GM19043 (cell line): ENCODE data around the gene C6orf120.

Experiments
- ATAC-seq: cut with Tn5 transposase; IDR thresholded peaks from one replicate; pipeline ENCODE4 v1.9.1; 2021; ENCODE audit warnings: low read depth; ENCODE audit not compliant: unreplicated experiment

The C6orf120 gene

GRCh38 chr6:169723991-169724493 is 22.1 kb downstream of the C6orf120 start:
- peak; percentile 30 for ATAC-seq

- peak; percentile 28 for ATAC-seq
Observed at GRCh38 chr6:169724494-169725124, 22.7 kb downstream of the C6orf120 start, which contains the start of gene PHF10. Gene PHF10 (minus strand): TSS chr6:169724500. CDS start chr6:169723931, 569 bp downstream.

- peak; percentile 9 for ATAC-seq
Observed at GRCh38 chr6:169725125-169726048, 23.5 kb downstream of the C6orf120 start.

DNA sequence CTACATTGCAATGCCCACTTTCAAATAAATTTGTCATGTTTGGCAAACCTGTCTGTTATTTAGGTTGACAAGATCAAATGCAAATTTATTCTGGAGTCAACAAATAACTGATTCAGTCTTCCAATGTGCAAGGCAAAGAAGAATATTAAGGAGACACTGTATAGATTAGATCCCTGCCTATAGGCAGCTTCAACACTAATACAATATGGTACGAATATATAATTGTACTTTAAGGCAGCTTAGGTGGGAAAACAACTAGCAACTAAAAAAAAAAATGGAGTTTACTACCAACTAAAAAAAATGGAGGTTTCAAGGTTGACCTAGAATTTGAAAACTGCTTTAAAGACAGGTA is 24.1 kb downstream of the C6orf120 start:
- ATAC-seq = no peak

- no peak for ATAC-seq
Observed at GRCh38 chr6:169726963-169727362, 25.0 kb downstream of the C6orf120 start.

GRCh38 chr6:169729961-169730360 is 28.0 kb downstream of the C6orf120 start:
- no peak for ATAC-seq

DNA sequence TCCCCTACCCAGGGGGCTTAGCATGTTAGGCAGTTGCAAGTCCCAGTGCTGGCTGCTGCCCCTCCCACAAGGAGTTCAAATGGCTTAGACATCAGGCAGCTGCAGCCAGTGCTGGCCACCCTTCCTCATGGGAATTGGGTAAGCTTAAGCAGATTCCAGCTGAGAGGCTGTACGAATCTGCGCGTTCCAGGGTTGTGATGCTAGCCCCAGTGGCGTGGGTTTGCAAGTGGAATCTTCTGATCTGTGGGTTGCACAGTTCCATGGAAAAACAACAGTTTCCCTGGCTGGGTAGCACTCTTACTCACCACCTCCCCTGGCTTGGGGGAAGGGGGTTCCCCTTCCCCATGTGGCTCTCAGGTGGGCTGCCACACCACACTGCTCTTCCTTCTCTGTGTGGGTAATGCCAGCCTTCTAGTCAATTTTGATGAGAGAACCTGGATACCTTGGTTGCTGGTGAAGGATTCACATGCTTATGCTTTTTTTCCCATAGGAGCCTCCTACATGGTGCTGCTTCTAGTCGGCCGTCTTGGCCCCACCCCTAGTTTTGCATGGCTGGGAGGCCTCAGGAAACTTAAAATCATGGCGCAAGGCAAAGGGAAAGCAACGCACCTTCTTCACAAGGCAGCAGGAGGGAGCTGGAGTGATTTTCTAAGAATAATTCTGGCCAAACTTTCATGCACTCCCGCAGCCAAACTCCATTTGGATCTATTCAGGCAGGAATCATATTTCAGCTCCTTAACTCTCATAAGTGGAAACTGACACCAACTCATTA is 36.5 kb downstream of the C6orf120 start:
- no peak for ATAC-seq

DNA sequence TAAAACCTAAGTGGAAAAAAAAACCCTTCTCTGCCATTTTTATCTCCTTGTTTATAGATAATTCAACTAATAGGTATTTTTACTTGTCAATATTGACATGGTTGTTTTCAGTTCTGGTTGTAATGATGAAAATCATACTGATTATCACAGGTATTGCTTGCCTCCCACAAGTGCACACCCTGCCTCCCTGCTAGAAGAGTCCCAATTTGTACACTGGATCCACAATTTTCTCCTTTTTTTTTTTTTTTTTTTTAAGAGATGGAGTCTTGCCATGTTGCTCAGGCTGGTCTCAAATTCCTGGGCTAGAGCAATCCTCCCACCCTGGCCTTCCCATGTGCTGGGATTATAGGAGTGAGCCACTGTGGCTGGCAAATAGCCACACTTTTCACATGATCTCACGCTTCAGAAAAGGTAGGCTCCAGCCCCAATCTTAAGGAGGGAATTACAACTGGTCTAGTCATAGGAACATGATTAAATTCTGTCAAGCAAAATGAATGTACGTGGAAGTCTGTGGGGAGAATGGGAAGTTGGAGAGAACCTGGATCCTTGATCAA is 37.1 kb downstream of the C6orf120 start:
- no peak for ATAC-seq

- ATAC-seq = no peak
Observed at GRCh38 chr6:169741344-169741743, 39.4 kb downstream of the C6orf120 start.

GRCh38 chr6:169745405-169745804 is 43.5 kb downstream of the C6orf120 start:
- ATAC-seq = no peak

GRCh38 chr6:169746556-169746955 is 44.6 kb downstream of the C6orf120 start:
- ATAC-seq = no peak

- peak; percentile 96 for ATAC-seq
Observed at GRCh38 chr6:169751242-169752073, 49.5 kb downstream of the C6orf120 start, which contains the start of the genes DYNLT2 and ERMARD. Gene DYNLT2 (minus strand): TSS chr6:169751572. CDS start chr6:169751458, 114 bp downstream. Gene ERMARD (plus strand): TSS chr6:169751622. CDS start chr6:169751658, 36 bp downstream.

- no peak for ATAC-seq
Observed at GRCh38 chr6:169752074-169752623, 50.2 kb downstream of the C6orf120 start.
